ENCODE measurements around the gene HOXC12.

The HOXC12 gene

GRCh38 chr12:53956251-53956887 lies 1.7 kb downstream of the HOXC12 start:
- DNase-seq = no peak

DNA sequence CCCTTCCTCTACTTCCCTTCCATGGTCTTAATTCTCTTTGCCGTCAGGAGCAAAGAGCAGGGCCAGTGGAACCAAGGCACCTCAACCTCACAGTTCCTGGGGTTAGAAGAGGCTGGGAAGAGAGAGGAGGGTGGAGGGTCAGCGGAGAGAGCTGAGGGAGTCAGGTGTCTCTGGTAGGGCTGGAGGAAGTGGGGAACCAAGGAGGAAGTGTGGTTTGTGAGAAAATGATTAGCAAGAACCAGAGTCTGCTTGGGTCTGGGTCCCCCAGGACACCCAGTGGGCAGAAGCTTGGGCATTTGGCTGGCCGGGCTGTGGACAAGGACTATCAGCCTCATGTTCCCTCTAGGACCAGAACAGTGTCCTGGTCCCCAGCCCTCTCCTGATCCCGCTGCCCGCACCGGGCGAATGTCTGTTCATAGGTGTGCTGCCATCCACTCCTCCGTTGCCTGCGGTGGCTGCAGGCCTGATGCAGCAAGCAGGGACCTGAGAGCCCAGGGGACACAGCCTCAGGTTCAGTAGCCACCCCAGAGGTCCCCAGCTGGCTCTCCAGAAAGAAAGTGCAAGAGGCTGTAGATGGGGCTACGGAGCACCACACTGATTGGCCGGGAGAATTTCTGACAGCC lies 2.3 kb downstream of the HOXC12 start:
- no peak for DNase-seq

GRCh38 chr12:53958128-53958527 lies 3.4 kb downstream of the HOXC12 start:
- no peak for DNase-seq

- DNase-seq = no peak
Measured at GRCh38 chr12:53959314-53959713, 4.6 kb downstream of the HOXC12 start.

DNA sequence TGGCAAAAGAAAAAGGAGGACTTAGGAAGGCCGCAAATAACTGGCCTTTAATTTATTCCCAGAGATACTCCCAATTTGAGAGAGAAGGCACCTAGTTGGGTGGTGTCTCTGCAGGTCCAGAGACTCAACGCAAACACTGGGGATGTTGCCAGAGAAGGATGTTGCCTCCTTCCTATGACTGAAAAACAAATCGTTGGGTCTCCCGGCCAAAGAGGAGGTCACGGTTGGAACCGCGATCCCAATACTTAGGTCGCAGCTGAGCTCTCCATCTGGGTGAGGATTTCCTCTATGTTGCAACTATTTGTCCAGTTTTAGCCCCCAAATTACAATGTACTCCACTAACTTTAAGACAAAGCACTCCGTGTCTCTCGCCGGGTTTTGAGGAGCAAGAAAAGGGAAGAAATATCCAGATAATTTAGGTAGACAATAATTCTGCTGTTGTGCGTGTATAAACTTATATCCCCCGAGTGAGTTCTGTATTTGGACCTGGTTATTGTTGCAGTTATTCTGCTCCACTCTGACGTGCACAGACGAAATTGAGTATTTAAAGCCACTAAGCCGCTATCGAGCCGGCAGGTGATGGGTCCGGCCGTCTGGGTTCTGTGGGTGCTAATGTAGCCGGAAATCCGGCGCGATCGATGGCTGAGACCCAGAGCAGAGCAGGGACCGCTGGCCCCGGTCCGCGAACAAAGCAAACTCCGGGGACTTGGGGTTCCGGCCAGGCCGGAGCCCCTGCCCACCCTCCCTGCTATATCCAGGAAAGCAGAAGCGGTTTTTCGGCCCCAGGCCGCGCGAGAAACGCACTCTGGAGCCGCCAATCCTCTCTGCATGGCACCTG lies 5.7 kb downstream of the HOXC12 start:
- DNase-seq = no peak

- DNase-seq = no peak
Measured at GRCh38 chr12:53961025-53961761, 6.5 kb downstream of the HOXC12 start.

DNA sequence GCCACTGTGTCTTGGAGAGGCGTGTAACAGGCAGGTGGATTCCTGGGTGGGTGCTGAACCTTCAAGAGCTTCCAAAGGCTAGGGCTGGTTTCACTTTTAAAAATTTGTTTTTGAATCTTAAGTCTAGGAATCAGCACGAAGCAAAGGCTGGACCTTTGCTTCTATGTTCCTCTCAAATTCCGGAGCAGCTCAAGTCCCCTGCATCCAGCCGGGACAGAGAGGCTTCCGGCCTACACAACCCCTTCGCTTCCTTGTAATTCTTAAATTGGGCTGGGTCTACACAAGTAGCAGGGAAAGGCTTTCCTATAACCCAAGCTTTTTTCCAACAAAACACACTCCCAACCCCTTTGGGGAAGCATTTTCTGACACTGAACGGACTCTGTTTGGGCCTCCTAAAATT lies 8.3 kb downstream of the HOXC12 start:
- DNase-seq = no peak

DNA sequence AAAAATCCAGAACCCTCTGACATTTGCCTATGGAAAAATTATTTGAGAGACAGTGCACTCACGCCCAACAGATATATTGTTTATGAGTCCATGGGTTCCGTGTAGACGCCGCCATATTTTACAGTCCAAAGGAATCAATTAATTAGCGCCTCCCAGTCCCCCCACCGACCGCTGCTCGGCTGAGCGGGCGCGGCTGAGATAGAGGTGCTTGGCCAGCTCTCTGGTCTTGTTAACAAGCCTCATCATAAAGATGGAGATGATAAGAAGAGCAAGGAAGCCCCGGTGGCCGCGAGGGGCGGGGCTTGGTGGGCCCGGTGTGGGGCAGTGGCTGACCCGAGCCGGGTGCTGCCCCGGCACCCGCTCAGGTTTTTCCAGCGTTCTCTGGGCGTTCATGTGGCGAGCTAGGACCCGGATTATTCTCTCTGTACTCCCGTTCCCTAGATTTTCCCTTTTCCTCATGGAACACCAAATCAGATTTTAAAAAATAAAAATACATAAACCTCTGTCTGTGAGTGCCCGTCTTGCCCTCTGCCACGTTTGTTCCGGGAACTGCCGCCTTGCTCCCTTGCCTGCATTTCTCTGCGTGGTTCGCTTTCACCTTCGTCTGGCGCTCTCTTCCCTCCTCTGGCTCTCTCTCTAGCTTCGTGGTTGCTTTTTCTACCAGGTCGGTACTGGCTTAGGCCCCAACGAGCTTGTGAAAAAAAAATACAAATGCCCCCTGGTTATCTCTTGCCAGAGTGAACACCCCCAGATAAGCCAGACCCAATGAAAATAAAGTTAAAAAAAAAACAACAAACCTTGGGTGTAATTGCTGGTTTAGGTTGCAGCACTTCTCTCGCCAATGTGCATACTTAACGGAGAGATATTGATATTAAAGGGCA lies 9.0 kb downstream of the HOXC12 start:
- DNase-seq = no peak

DNA sequence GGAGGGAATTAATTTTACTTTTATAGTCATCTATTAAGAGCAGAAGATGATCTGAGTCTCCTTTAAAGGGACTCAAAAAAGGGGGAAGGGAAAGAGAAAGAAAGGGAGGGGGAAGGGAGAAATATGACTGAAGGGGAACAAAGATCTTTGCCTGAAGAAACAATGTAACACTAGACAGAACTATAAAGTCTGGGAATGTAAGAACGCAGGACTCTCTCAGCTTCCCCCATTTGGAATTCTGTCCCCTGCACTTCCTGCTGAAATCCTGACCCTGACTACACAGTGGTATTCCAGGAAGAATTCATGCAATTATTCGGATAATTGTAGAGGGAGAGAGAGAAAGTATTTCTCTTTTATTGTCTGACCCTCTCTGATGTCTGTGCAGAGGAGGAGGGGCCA lies 9.6 kb downstream of the HOXC12 start:
- no peak for DNase-seq

DNA sequence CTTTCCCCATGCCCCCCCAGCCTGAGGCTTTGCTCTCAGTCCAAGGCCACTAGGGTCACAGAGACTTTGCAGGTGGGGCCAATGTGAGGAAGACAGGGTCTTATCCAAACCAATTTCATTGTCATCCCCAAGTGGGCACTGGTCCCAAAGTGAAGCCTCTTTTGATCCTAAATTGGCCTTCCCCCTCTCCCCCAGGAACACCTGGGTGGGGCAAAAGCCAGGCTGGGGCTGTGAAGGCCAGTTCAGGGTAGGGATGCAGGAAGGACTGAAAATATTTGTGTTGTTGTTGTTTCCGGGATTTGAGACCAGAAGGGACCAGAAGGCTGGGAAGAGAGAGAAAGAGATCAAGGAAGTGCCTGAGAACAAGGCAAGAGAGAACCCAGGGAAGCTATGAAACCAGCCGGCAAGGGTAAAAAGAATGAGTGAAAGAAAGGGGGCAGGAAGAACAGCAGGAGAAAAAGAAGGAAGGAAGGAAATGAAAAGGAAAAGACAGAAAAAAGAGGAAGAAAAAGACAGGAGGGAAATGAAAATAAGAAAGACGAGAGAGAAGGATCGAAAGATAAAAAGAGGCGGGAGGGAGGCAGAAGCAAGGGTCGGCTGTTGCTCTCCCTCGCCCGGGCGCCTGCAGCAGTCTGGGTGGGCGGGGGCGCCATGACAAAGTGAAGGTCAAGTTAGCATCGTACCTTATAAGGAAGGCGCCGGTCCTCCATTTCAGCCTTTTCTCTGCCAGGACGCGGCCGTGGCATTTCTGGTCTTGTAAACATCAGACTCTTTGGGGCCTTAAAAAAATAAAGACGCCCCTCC lies 10.8 kb downstream of the HOXC12 start:
- DNase-seq = no peak

GRCh38 chr12:53966085-53966384 lies 11.3 kb downstream of the HOXC12 start:
- no peak for DNase-seq

DNA sequence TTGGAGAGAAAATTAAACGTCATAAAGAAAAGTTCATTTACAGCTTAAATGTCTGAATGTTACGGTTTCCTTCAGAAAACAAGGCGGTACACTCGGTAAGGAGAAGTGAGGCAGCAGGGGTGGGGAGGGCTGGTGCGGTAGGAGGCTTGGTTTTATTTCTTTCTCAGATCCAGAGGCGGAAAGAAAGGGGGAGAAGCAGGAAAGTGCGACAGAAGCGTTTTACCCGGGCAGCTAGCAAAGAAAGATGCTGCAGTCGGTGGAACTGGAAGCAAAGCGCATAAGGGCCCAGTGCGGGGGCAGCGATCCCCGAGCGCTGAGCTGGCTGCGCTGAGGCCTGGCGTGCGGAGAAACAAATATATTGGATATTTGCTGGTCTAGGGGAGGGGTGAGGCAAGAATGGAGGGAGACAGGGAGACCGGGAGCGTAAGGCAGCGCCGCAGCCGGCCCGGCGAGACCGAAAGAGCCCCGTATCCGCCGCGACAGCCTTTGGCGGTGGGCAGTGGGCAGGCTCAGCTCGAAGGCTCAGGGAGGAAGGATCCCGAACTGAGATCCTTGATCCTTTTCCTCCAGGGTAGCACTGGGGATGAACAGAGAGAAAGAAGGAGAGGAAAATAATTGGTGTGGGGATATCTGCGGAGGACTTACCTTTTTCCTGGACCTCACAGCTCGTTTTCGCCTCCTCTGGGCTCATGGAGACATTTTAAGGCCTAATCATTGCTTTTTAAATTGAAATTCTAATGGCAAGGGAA lies 11.9 kb downstream of the HOXC12 start:
- no peak for DNase-seq

DNA sequence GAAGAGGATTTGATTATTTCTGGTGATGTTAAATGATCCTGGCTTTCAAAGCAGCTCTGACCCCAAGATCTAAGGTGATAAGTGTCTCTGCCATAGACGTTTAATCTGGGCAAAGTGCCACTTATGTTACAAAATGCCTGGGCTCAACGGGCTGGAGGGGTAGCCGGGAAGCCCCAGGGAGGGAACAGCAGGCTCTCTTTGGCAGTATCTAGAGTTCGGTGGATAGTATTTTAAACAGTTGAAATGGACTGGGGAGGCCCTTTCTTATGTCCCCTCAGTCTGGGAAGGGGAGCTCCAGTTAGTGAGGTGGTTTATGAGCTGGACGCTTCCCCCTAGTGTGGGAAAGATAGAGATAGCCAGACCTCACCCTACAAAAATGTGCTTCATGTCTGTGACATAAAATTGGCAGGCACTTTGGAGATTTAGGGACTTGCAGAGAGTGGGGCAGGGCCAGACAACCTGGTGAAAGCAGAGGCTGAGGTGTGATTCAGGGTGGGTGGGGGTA lies 12.8 kb downstream of the HOXC12 start:
- DNase-seq = no peak

- DNase-seq = no peak
Measured at GRCh38 chr12:53968214-53969127, 13.8 kb downstream of the HOXC12 start.

- DNase-seq = no peak
Measured at GRCh38 chr12:53969588-53970259, 15.0 kb downstream of the HOXC12 start.

- DNase-seq = no peak
Measured at GRCh38 chr12:53970451-53970850, 15.7 kb downstream of the HOXC12 start.

GRCh38 chr12:53971129-53971528 lies 16.4 kb downstream of the HOXC12 start:
- DNase-seq = no peak

GRCh38 chr12:53971686-53972085 lies 17.0 kb downstream of the HOXC12 start:
- no peak for DNase-seq

Measured in fibroblast of skin of abdomen (primary cell).